OCI-LY7 (cell line): ENCODE results near the gene MTCH1.
A peak's percentile ranks its signal among the peaks of the same experiment; 100 is the strongest.

Experiments
- CTCF ChIP-seq: fragments of 200-600 bp; sonication (generic); conservative IDR thresholded peaks from 2 replicates; pipeline ENCODE4 v1.5.1; 2014; ENCODE audit warnings: mild to moderate bottlenecking, antibody characterized with exemption, low read length, moderate library complexity, mixed read lengths
- EZH2phosphoT487 ChIP-seq: fragments of 200-600 bp; sonication (generic); IDR thresholded peaks from 2 replicates; pipeline ENCODE4 v1.6.1; 2018; ENCODE audit warnings: low read depth, borderline replicate concordance, mild to moderate bottlenecking, mixed run types, antibody characterized with exemption, low read length, moderate library complexity, mixed read lengths

GRCh38 chr6:36979347-36979742 lies 6.7 kb downstream of the MTCH1 start:
- TF ChIP-seq CTCF (peak; percentile 35; the same call in 1 of the 2 replicates), EZH2phosphoT487 (no peak)
